Activated T-cell treated with anti-CD3 and anti-CD28 coated beads for 48 hours (primary cell): ENCODE data around the gene TMCO1.
"Not testable (repeated sequence)": the region's sequence is repeated elsewhere in the genome, so short reads cannot be mapped to it uniquely, and the experiment has no call there.

Experiments used
- DNase-seq: peaks from one replicate; pipeline ENCODE4 v3.0.0-alpha.2; 2020; ENCODE audit warnings: low read depth

Gene TMCO1, protein sequence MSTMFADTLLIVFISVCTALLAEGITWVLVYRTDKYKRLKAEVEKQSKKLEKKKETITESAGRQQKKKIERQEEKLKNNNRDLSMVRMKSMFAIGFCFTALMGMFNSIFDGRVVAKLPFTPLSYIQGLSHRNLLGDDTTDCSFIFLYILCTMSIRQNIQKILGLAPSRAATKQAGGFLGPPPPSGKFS

DNA sequence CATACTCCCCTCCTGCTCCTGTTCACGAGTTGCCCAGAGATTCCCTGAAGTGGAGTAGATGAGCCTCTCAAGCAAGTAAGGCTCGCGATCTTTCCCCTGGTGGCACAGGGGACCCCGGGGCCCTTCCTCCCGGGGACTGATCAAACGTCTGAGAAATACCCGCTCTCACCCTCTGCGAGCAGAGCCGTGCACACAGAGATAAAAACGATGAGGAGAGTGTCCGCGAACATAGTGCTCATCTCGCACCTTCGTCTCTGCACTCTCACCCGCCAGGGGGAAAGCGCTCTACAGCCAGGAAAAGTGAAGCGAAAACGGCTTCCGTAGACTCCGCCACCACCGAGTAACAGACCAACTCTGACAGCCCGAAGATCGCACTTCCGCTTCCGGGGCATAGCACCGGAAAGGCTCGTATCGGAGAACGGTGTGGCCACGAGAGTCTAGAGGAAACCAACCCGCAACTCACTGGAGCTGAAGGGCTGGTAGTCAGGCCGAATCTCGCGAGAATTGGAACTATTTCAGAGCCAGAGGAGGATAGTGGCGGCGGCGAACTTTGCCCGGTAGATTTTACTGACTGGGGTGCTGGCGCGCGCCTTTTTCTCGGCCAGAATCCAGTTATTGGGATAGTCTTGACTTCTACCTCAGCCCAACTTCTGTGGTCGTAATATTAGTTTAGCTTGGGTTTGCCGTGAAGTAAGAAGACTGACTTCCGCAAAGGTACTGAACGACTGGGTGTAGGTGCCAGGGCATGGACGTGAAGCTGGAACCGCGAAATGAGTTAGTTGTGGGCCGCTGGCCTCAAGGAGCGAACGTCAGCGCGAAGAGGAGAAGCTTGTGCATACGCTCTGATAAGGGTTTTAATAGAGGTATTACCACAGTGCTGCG is at the start of gene TMCO1:
TMCO1 (minus strand) TSS at position 356 of the 882 bp plus-strand sequence; CDS start at position 239, 117 bp downstream.
- peak; percentile 87 for DNase-seq

DNA sequence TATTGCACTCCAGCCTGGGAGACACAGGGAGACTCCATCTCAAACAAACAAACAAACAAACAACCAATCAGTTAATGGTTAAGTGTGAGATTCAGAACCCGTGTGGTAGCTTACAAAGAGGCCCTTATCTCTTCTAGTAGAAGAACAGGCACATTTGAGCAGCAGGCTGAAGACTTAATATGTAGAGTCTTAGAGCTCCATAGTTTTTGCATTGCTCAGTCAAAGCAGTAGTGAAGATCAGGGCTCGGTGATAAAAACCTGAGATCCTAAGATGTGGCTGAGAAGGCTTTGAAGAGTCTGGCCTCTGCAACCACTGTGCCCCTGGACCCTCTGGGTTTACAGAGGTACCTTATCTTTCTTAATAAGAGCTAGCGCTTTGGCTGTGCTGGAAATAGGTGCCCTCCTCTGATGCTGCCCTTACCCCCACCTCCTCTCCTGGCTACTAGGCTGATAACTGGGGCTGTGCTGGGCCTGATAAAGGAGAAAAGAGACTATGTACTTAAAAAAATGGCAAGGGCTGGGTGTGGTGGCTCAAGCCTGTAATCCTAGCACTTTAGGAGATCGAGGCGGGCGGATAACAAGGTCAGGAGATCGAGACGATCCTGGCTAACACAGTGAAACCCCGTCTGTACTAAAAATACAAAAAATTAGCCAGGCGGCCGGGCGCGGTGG is 48.3 kb upstream of the TMCO1 start:
- DNase-seq = no peak

DNA sequence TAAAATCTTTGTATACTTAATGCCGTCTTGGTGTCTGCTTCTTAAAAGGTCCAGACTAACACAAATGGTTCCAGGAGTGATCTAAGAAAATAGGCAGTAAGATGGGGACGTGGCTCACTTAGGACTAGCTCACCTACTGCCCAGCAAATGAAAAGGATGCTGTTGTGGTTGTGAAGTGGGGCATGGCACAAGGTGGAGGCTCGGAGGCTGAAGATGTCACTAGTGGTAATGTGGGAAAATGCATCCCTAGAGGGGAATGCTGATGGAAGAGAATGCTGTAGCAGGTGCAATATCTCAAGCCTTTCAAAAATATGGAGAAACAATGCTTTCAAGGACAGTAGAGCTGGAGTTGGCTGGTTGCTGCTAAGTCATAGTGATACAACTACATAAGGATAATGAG is 47.5 kb upstream of the TMCO1 start:
- no peak for DNase-seq

DNA sequence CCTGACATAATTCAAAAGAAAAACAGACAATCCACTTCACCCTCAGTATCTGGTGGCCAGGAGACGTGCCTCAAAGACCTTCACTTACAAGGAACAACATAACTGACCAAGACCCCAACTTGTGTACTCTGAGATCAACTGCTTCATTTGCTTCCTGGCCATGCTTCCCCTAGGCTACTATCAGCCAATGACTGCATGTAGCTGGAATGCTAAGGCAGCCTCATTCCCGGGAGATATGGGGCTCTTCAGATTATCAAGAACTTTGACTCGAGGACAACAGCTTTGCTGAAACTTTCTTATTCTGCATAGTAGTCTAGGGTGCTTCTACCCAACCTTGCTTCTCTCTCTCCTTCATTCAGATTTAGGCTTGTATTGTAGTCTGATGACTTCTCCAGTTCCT is 47.1 kb upstream of the TMCO1 start:
- no peak for DNase-seq

DNA sequence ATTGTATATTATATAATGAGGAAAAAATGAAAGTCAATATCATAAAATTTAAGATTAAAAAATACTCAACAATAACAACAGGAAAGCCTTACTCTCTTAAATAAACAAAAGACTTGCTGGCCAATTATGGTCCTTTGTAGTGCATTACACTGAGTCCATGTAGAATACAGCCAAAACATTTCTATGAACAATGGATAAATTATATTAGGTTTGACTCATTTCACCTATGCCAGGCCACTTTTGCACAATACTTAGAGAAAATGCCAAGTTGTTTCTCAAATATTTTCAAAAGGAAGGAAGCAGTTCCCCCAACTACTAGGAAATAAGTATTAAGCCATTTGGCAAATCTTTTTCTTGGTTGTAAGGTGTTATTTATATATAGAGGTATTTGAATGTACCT is 38.9 kb upstream of the TMCO1 start:
- DNase-seq = no peak

DNA sequence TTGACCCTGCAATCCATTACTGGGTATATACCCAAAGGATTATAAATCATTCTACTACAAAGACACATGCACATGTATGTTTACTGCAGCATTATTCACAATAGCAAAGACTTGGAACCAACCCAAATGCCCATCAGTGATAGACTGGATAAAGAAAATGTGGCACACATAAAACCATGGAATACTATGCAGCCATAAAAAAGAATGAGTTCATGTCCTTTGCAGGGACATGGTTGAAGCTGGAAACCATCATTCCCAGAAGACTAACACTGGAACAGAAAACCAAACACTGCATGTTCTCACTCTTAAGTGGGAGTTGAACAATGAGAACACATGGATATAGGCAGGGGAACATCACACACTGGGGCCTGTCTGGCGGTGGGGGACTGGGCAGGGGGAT is 35.8 kb upstream of the TMCO1 start:
- DNase-seq = not testable (repeated sequence)

DNA sequence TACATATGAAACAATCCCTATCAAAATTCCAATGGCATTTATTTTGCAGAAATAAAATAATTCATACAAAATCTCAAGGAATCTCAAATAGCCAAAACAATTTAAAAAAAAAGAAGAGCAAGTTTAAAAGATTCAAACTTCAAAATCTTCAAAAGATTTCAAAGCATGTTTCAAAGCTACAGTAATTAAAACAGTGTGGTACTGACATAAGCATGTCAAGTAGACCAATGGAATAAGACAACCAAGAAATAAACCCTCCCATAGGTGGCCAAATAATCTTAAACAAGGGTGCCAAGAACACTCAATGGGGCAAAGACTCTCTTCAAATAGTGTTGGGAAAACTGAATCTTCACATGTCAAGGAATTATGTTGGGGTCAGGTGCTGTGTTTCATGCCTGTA is 30.7 kb upstream of the TMCO1 start:
- DNase-seq = no peak

DNA sequence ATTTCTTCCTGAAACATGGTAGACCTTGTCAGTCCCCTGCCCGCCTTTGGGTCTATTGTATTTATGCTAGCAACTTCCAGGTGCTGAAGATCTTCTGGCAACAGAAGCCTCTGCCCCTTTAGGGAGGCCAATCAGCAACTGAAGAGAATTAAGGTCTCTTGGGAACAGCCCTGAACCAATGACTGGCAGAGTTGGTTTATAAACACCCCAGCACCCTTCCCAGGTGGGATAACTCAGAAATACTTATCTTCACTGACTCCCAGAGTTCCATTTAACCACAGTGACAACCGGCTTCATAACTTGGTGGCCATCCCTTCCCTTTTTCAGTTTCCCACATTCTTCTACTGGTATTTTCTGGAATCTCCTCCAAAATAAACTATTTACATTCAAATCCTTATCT is 27.2 kb upstream of the TMCO1 start:
- DNase-seq = no peak

DNA sequence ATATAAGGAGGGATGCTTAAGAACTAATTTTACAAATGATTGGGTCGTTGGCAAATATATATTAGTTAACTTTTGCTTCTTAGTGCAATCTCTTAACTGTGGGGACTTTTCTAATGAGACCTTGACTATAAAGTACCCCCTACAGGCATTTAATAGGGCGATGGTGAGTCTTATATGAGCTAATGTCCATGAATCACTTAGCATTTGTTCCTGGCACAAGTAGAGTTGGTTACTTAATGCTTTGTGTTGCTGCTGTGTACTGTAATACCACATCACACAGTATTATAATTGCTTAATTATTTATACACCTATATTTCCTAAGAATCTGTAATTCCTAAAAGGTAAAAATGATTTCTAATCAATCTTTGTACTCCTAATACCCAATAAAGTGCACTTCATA is 25.3 kb upstream of the TMCO1 start:
- DNase-seq = no peak

DNA sequence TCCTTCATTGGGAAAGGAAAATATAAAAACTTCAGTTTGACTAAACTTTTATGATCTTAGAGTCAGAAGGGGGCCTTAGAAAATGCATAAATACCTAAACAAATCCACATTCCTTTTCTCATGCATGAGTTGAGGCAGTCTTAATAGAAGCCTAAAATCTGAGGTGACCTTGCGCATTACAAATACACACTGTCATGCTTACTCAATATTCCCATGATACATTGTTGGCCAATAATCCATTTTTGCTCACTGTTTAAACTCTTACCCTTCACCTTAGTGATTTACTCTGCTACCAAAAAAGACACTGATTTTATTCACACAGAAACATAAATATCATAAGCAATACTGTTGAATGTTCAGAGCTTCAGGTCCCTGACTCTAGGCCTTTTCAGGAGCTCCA is 19.1 kb upstream of the TMCO1 start:
- DNase-seq = no peak

DNA sequence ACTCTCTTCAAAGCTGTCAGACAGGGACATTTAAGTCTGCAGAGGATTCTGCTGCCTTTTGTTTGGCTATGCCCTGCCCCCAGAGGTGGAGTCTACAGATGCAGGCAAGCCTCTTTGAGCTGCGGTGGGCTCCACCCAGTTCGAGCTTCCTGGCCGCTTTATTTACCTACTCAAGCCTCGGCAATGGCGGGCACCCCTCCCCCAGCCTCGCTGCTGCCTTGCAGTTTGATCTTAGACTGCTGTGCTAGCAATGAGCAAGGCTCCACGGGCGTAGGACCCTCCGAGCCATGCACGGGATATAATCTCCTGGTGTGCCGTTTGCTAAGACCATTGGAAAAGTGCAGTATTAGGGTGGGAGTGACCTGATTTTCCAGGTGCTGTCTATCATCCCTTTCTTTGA is 14.9 kb upstream of the TMCO1 start:
- not testable (repeated sequence) for DNase-seq

DNA sequence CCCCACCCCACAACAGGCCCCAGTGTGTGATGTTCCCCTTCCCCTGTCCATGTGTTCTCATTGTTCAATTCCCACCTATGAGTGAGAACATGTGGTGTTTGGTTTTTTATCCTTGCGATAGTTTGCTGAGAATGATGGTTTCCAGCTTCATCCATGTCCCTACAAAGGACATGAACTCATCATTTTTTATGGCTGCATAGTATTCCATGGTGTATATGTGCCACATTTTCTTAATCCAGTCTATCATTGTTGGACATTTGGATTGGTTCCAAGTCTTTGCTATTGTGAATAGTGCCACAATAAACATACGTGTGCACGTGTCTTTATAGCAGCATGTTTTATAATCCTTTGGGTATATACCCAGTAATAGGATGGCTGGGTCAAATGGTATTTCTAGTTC is 9.5 kb upstream of the TMCO1 start:
- DNase-seq = not testable (repeated sequence)

DNA sequence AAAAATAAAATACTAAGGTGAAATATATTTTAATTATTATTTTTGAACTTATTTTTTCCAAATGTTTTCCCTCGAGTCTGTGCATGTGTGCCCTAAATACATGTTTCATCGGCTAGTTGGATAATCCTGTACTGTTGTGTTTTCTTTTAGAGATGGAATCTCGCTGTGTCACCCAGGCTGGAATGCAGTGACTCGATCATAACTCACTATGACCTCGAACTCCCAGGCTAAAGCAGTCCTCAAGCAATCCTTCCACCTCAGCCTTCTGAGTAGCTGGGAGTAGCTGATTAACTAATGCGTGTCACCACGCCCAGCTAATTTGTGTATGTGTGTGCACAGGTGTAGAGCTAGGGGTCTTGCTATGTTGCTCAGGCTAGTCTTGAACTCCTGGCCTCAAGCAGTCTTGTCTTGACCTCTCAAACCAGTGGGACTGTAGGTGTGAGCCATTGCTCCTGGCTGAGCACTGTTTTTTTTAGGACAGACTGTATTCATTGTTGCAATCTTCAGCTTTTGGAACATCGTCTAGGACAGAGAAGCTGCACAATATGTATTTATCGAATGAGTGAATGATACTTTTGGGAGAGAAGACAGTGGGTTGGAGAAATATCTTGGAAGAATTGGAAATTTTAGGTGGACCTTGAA is 4.8 kb upstream of the TMCO1 start:
- DNase-seq = no peak

DNA sequence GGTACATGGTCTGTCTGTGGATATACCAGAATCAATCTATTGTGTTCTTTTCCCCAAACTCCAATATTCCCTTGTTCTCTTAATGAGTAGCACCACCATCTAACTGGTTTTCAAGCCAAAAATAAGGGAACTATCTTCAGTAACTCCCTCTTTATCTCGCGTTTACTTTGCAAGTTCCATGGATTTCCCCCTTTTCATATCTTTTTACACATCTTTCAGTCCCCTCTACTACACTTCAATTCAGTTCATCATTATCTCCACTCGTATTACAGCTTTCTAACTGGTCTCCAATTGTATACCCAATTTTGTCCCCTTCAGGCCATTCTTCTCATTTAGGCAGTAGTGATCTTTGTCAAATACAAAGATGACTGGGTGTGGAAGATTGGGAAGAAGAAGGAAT is 4.1 kb upstream of the TMCO1 start:
- DNase-seq = no peak

DNA sequence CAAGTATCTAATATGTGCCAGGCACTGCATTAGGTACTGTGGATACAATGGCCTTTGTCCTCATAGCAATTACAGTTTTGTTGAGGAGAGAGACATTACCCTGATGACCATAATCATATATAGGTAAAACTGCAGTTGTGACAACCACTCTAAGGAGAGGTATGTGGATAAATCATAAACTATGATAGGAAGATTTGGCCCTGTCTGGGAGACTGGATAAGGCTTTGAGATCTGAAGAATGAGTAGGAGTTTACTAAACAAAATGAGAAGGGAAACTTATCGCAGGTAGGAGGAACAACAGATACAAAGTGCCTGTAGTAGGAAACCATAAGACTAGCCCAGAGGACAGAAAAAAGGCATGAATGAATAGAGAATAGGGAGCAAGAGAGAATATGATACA is 4.4 kb downstream of the TMCO1 start:
- DNase-seq = no peak

DNA sequence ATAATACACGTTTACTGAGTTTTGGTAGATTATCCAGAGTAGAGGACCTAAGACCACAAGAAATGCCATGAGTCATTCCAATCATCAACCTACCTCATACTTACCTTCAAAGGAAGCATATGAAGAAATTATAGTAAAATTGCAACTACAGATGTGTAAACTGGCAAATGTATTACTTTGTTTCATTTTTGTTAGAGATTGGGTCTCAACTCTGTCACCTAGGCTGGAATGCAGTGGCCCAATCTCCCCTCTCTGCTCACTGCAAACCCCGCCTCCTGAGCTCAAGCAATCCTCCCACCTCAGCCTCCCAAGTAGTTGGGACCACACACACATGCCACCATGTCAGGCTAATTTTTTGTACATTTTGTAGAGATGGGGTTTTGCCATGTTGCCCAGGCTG is 5.2 kb downstream of the TMCO1 start:
- DNase-seq = peak; percentile 22

DNA sequence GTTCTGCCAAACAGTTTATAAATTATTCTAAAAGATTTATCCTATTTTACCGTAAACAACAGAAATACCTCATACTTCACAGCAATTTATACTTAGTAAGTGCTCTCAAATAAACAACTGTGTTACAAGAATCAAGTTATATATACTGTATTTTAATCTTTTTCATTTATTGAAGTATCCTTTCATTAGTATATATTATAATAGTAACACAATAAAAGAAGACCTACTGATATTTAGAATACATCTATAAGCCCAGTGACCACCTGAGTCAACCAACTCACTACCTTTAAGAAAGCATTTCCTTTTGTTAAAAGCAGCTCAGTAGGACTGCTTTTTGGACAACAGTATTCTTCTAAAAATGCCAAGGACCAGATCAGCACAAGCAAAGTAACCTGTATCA is 5.9 kb downstream of the TMCO1 start:
- DNase-seq = no peak

DNA sequence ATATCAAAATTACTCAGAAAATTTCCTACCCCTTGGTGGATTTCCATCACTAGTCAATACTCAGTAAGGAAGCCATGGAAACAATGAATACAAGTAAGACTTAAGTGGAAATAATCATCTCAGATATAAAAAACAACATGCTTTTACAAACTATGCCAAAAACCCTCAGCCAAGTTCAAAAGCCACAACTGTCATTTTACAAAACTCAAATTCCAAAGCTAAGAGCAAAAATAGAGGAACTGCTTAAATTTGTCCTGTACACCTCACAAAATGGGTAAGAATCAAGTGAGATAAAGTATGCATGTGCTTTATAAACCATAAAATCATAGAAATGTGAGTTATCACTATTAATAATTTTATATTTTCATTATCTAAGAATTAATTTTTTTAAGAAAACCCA is 9.6 kb downstream of the TMCO1 start:
- no peak for DNase-seq

DNA sequence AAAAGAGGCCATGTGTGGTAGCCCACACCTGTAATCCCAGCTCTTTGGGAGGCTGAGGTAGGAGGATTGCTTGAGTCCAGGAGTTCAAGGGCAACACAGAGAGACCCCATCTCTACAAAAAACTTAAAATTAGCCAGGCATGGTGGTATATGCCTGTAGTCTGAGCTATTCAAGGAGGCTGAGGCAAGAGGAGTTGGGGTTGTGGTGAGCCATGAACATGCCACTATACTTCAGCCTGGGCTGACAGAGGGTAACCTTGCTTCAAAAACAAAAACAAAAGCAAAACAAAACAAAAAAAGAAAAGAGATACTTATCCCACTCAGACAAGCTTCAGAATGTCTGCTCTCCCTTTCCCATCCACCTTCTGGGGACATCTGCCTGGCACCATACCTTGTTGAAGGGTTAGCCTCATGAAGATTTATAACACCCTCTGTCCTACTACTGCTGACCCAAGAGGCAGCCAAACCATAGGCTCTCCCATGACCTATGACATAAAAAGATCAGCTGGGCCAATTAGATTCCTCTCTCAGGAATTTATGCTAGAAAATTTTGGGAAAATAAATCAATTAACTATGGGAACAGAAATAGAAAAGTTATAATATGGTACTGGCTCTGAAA is 13.2 kb downstream of the TMCO1 start:
- no peak for DNase-seq

DNA sequence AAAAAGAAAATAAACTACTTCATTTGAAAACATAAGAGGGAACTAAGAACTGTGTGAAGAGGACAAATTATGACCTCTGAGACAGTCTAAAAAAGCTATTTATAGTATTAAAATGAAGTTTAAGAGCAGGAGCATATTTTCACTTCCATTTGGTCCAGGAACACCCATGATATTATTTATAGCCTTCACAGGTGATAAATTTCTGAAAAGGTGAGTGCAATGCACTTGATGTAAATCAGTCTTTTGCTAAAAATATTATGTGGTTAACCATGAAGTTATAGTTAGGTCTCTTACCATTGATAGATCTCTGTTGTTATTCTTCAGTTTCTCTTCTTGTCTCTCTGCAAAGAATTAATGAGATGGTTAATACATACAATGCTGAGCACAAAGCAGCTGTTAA is 14.7 kb downstream of the TMCO1 start:
- no peak for DNase-seq

DNA sequence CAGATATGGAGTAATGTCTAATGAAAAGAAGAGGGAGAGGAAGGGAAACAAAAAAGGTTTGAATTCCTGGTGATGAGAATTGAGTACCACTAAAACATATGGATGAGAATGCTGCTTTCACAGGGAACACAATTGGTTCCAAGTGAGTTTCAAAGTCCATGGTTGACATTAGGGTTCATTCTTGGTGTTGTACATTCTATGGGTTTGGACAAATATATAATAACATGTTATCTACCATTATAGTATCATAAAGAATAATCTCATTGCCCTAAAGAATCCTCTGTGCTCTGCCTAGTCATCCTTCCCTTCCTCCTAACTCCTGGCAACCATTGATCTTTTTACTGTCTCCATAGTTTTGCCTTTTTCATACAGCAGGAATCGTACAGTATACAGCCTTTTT is 20.1 kb downstream of the TMCO1 start:
- DNase-seq = no peak
